A549 (cell line): ENCODE data around the gene PSG5. TPM values are rescaled to one million over a fixed set of nuclear protein-coding genes. Genes with fewer than 3 reads are reported as not detected.
"Not testable (repeated sequence)": the region's sequence is repeated elsewhere in the genome, so short reads cannot be mapped to it uniquely, and the experiment has no call there.

Experiments used
- ATAC-seq, 2 experiments: fragments of 200-7000 bp in 1 of 2; fragments of >200 bp in 1 of 2; cut with Nextera tagmentation in 1 of 2; cut with Tn5 transposase in 1 of 2; 3 replicates each; pipeline versions ENCODE4 v1.8.0 to v1.9.1; 2018 to 2020; ENCODE audit warnings: mild to moderate bottlenecking in 1 of 2, moderate library complexity in 1 of 2
- CTCF ChIA-PET: fragments of 300-600 bp; sonication (Branson Sonifier 250); formaldehyde crosslinking; extraction: SDS; loops from one replicate; lab custom pipeline; 2021; ENCODE audit warnings: antibody characterized with exemption, inconsistent platforms; lab: Yijun Ruan, JAX
- POLR2A ChIA-PET: fragments of 350-600 bp; formaldehyde crosslinking; extraction: SDS; loops from one replicate; lab custom pipeline; 2021; ENCODE audit warnings: antibody characterized with exemption, inconsistent platforms; lab: Yijun Ruan, JAX
- DNase-seq, 2 experiments: peaks; one replicate each; pipeline versions ENCODE4 v3.0.0 to v3.0.0-alpha.2; 2011 to 2016; ENCODE audit warnings: low read depth in 1 of 2, low spot score in 1 of 2
- FAIRE-seq: peaks from 2 replicates; lab custom pipeline; 2011; peaks lifted over from hg19 to GRCh38; lab: Jason Lieb, UNC
- H3K27ac ChIP-seq, 2 experiments: fragments of >200 bp; sonication (Bioruptor Twin); formaldehyde crosslinking; 3 replicates each; pipeline ENCODE4 v1.5.1; 2016 to 2017
- H3K4me1 ChIP-seq: fragments of >200 bp; sonication (Bioruptor Twin); formaldehyde crosslinking; 3 replicates; pipeline ENCODE4 v1.6.1; 2016
- H3K4me2 ChIP-seq: fragments of >200 bp; sonication (Bioruptor Twin); formaldehyde crosslinking; 3 replicates; pipeline ENCODE4 v1.6.1; 2016
- H3K4me3 ChIP-seq: fragments of >200 bp; sonication (Bioruptor Twin); formaldehyde crosslinking; 3 replicates; pipeline ENCODE4 v1.5.1; 2016
- H3K9me3 ChIP-seq: fragments of >200 bp; sonication (Bioruptor Twin); formaldehyde crosslinking; 3 replicates; pipeline ENCODE4 v1.6.1; 2016
- CEBPB ChIP-seq, 2 experiments: fragments of >200 bp in 1 of 2; sonication (Bioruptor Twin) in 1 of 2; formaldehyde crosslinking in 1 of 2; IDR thresholded peaks; 2 replicates each; pipeline ENCODE4 v1.6.1; 2012 to 2016
- CHD2 ChIP-seq: fragments of 150-350 bp; IDR thresholded peaks from 2 replicates; pipeline ENCODE4 v1.6.1; 2014; ENCODE audit warnings: low read length; ENCODE audit not compliant: partially characterized antibody
- EHMT2 ChIP-seq: fragments of 200-600 bp; sonication (generic); IDR thresholded peaks from 2 replicates; pipeline ENCODE4 v1.6.1; 2016; ENCODE audit warnings: antibody characterized with exemption, low read depth, mild to moderate bottlenecking, moderate library complexity
- FOSL2 ChIP-seq, 2 experiments: fragments of 450-650 bp in 1 of 2; fragments of >200 bp in 1 of 2; sonication (Bioruptor Twin) in 1 of 2; formaldehyde crosslinking; IDR thresholded peaks; 2 replicates each; pipeline versions ENCODE4 v1.5.0 to v1.6.1; 2016 to 2020; ENCODE audit warnings: mild to moderate bottlenecking in 1 of 2, moderate library complexity in 1 of 2
- GATA3 ChIP-seq: IDR thresholded peaks from 2 replicates; pipeline ENCODE4 v1.6.1; 2012; ENCODE audit warnings: borderline replicate concordance
- HOXA7 ChIP-seq: fragments of 250-450 bp; sonication (Bioruptor Pico); IDR thresholded peaks from 2 replicates; pipeline ENCODE4 v1.5.0; 2020; ENCODE audit warnings: mild to moderate bottlenecking, moderate library complexity
- HOXB13 ChIP-seq: fragments of 250-450 bp; sonication (Bioruptor Pico); IDR thresholded peaks from 2 replicates; pipeline ENCODE4 v1.5.0; 2020; ENCODE audit warnings: low read depth, mild to moderate bottlenecking, moderate library complexity
- JUNB ChIP-seq: fragments of >200 bp; sonication (Bioruptor Twin); formaldehyde crosslinking; IDR thresholded peaks from 2 replicates; pipeline ENCODE4 v1.6.1; 2016
- KDM1A ChIP-seq: fragments of 200-600 bp; sonication (generic); IDR thresholded peaks from 2 replicates; pipeline ENCODE4 v1.6.1; 2016; ENCODE audit warnings: low read depth, mild to moderate bottlenecking
- MAFK ChIP-seq: fragments of 450-650 bp; IDR thresholded peaks from 2 replicates; pipeline ENCODE4 v1.6.1; 2014; ENCODE audit not compliant: partially characterized antibody
- MAX ChIP-seq: IDR thresholded peaks from 2 replicates; pipeline ENCODE4 v1.6.1; 2012
- NR3C1 ChIP-seq: fragments of >200 bp; sonication (Bioruptor Twin); formaldehyde crosslinking; IDR thresholded peaks from 3 replicates; pipeline ENCODE4 v1.6.1; 2017
- PHF8 ChIP-seq: fragments of 200-600 bp; sonication (generic); IDR thresholded peaks from 2 replicates; pipeline ENCODE4 v1.6.1; 2016; ENCODE audit warnings: low read depth, mild to moderate bottlenecking, antibody characterized with exemption, moderate library complexity, borderline replicate concordance
- RAD21 ChIP-seq, 2 experiments: fragments of >200 bp in 1 of 2; sonication (Bioruptor Twin) in 1 of 2; formaldehyde crosslinking in 1 of 2; IDR thresholded peaks in 1 of 2; conservative IDR thresholded peaks in 1 of 2; 2 replicates in 1 of 2; 3 replicates in 1 of 2; pipeline ENCODE4 v1.6.1; 2012 to 2018; ENCODE audit warnings: inconsistent platforms in 1 of 2
- RARB ChIP-seq: fragments of 250-450 bp; sonication (Bioruptor Pico); IDR thresholded peaks from 2 replicates; pipeline ENCODE4 v1.8.0; 2021; ENCODE audit warnings: mild to moderate bottlenecking, moderate library complexity
- RNF2 ChIP-seq: fragments of 200-600 bp; sonication (generic); IDR thresholded peaks from 2 replicates; pipeline ENCODE4 v1.6.1; 2016; ENCODE audit warnings: low read depth, mild to moderate bottlenecking, antibody characterized with exemption, moderate library complexity, borderline replicate concordance
- SMC3 ChIP-seq: fragments of >200 bp; sonication (Bioruptor Twin); formaldehyde crosslinking; IDR thresholded peaks from 3 replicates; pipeline ENCODE4 v1.6.1; 2018; ENCODE audit warnings: inconsistent platforms
- TP53 ChIP-seq: fragments of 250-450 bp; sonication (Bioruptor Pico); IDR thresholded peaks from 2 replicates; pipeline ENCODE4 v1.5.0; 2021; ENCODE audit warnings: mild to moderate bottlenecking, moderate library complexity
- ZSCAN20 ChIP-seq: fragments of 250-450 bp; sonication (Bioruptor Pico); IDR thresholded peaks from 2 replicates; pipeline ENCODE4 v1.8.0; 2022; ENCODE audit warnings: mild to moderate bottlenecking, moderate library complexity
- WGBS: methylation state at CpG from one replicate; pipeline ENCODE4 v1.1.6; 2017; ENCODE audit errors: missing lambda C conversion rate; 5-methylcytosine and 5-hydroxymethylcytosine counted together
- polyA minus RNA-seq: library from RNA; depleted of rRNA, polyadenylated mRNA; stranded (reverse); fragments of >200 nt; gene quantifications from 2 replicates; pipeline ENCODE4 v1.2.3, GENCODE V29; 2011; rRNA and poly(A)+ RNA removed
- polyA plus RNA-seq, 4 experiments: library from polyadenylated mRNA; depleted of rRNA in 3 of 4; stranded (reverse); fragments of >200 nt; fragmentation: RNase III in 1 of 4; extraction: RNeasy Plus Mini Kit Qiagen cat#74134 plus additional on column Dnase treatment in 1 of 4; gene quantifications; 2 replicates in 3 of 4; 3 replicates in 1 of 4; pipeline ENCODE4 v1.2.3, GENCODE V29; 2011 to 2017
- TF ChIP-seq, protein P1 (sequence below): fragments of >200 bp; sonication (Bioruptor Twin); formaldehyde crosslinking; IDR thresholded peaks from 3 replicates; pipeline ENCODE4 v1.5.1; 2016

PSG5 gene
- 0.26 and 0.29 TPM in 2 replicates for polyA plus RNA-seq (2011; rRNA removed)
- polyA plus RNA-seq (2012; cell fraction: cytosol; rRNA removed) = 0.25 TPM in 2 replicates
- 0.28 and 0.29 TPM in 2 replicates for polyA plus RNA-seq (2012; cell fraction: nucleus; rRNA removed)
- polyA plus RNA-seq (2017; fragmentation: RNase III; extraction: RNeasy Plus Mini Kit Qiagen cat#74134 plus additional on column Dnase treatment) = 0.35 to 0.39 TPM (median 0.36 TPM) in 3 replicates
- polyA minus RNA-seq = 0.17 and 0.49 TPM in 2 replicates

DNA sequence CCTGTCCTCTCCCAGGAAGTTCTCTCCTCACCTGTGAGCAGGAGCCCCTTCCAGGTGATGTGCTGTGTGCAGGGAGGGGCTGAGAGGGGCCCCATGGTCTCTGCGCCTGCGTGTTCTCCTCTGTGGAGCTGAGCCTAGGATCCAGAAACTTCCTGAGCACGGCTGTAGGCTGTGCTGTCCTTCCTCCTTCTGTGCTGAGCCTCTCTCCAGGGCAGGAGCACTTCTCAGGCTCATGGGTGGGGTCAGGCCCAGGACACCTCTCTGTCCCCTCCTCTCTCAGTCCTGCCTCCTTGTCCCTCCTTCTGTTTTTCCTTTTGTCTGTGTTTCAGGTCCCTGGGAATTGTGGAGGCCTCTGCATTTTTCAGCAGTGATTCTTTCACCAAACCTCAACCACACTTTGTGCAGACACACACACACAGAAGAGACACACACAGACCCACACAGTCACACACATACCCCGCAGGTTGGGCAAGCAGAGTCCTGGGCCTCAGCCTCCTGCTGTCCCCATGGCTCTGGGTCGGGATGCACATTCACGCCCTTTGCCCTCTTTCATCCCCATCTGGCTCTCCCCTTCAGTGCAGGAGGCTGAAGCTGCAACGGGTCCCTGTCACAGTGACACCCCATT is at the start of gene PSG5:
PSG5 (minus strand) TSS at position 226 of the 625 bp plus-strand sequence; CDS start at position 95, 131 bp downstream.
- Histone ChIP-seq H3K4me1 (peaks cover 27% of the 10 kb centered on the region), H3K27ac (peak within 1 kb of the TSS; percentile 40 to 75; a peak in 3 of 6 replicates)
- CTCF ChIA-PET = interaction anchor here (0.5 to 1.8 kb wide), 2 partner anchors 83 to 493 kb away, joined by 3 to 6 read pairs; no protein-coding TSS in a partner anchor
- H3K4me2 ChIP-seq, ATAC-seq, H3K9me3 ChIP-seq, FAIRE-seq, H3K4me3 ChIP-seq, DNase-seq, POLR2A ChIA-PET: not testable (repeated sequence)
- WGBS = 89% methylated on average over 6 of the region's 7 CpGs

DNA sequence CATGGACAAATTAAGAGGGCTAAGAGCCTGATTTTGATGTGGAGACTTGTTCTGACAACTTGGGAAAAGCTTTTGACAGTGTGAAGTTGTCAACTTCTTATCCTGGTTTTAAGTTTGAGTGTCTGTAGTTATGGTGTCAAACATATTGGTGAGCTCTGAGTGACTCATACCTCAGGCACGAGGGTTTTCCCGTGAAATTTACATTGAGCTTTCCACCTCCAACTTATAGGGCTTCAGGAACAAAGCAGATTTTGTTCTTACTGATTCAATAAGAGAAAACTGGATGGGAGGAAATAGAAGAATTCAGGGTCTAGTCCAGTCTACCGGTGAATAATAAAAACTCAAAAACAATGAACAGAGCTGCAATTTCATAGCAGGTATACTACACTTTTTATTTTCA is 49.4 kb upstream of the PSG5 start:
- ATAC-seq, H3K4me1 ChIP-seq, FAIRE-seq, H3K4me2 ChIP-seq, POLR2A ChIA-PET, CTCF ChIA-PET, DNase-seq, H3K9me3 ChIP-seq, H3K27ac ChIP-seq, H3K4me3 ChIP-seq: not testable (repeated sequence)
- WGBS = 29% methylated on average over 3 of the region's 3 CpGs

GRCh38 chr19:43229315-43229714 is 43.0 kb upstream of the PSG5 start:
- FAIRE-seq = no peak
- 28% methylated on average over 2 of the region's 2 CpGs for WGBS
- no peak overlapping the region for H3K27ac ChIP-seq
- TF ChIP-seq RAD21 (conservative IDR thresholded peaks at IDR 0.05 in 1 of 2, IDR thresholded peaks at IDR 0.05 in 1 of 2) = peak; percentile 22 to 65; a peak in 3 of 5 replicates
- no peak for TF ChIP-seq ZSCAN20 (CRISPR knock-in tag)
- peak in 1 of 2 experiments; percentile 44 for DNase-seq
- no peak overlapping the region for H3K4me2 ChIP-seq
- no peak overlapping the region for H3K4me3 ChIP-seq
- no peaks in the 10 kb centered on the region for H3K4me1 ChIP-seq
- CTCF ChIA-PET = no interaction called here
- peaks cover 18% of the 10 kb centered on the region for H3K9me3 ChIP-seq
- no peak for ATAC-seq
- POLR2A ChIA-PET = no interaction called here

- POLR2A ChIA-PET, H3K27ac ChIP-seq, H3K4me1 ChIP-seq, FAIRE-seq, H3K4me3 ChIP-seq, ATAC-seq, H3K4me2 ChIP-seq: not testable (repeated sequence)
- WGBS = 38% methylated on average over 2 of the region's 2 CpGs
- H3K9me3 ChIP-seq = peaks cover 18% of the 10 kb centered on the region
- peak in 1 of 2 experiments; percentile 21 for DNase-seq
- CTCF ChIA-PET = interaction anchor here (0.9 kb wide), 1 partner anchor 218 kb away, joined by 3 read pairs; no protein-coding TSS in a partner anchor
Measured at GRCh38 chr19:43228730-43229129, 42.4 kb upstream of the PSG5 start.

GRCh38 chr19:43226986-43227385 is 40.6 kb upstream of the PSG5 start:
- ATAC-seq, CTCF ChIA-PET, FAIRE-seq, H3K4me3 ChIP-seq, H3K4me1 ChIP-seq, H3K27ac ChIP-seq, POLR2A ChIA-PET, DNase-seq, H3K4me2 ChIP-seq: not testable (repeated sequence)
- 5% methylated on average over 1 of the region's 1 CpG for WGBS
- peaks cover 18% of the 10 kb centered on the region for H3K9me3 ChIP-seq

GRCh38 chr19:43224855-43225253 is 38.5 kb upstream of the PSG5 start:
- no peak for DNase-seq
- 73% methylated on average over 2 of the region's 2 CpGs for WGBS
- H3K4me3 ChIP-seq = no peak overlapping the region
- H3K9me3 ChIP-seq = peaks cover 18% of the 10 kb centered on the region
- CTCF ChIA-PET = no interaction called here
- FAIRE-seq = no peak
- no peak for ATAC-seq
- no peak for TF ChIP-seq MAFK
- TF ChIP-seq FOSL2 (IDR thresholded peaks at IDR 0.05) = no peak
- TF ChIP-seq FOSL2 (CRISPR knock-in tag; IDR thresholded peaks at IDR 0.05) = no peak
- no peak for TF ChIP-seq HOXB13
- TF ChIP-seq KDM1A = no peak
- no peak for TF ChIP-seq TP53
- no peak for TF ChIP-seq RARB
- TF ChIP-seq CEBPB (IDR thresholded peaks at IDR 0.05) = no peak
- no peak for TF ChIP-seq JUNB
- TF ChIP-seq CHD2 = no peak
- no peak for TF ChIP-seq EHMT2
- no peak for TF ChIP-seq NR3C1
- no peak for TF ChIP-seq SMC3
- TF ChIP-seq GATA3 = no peak
- no peak for TF ChIP-seq HOXA7 (CRISPR knock-in tag)
- TF ChIP-seq RNF2 = no peak
- TF ChIP-seq, protein P1, sequence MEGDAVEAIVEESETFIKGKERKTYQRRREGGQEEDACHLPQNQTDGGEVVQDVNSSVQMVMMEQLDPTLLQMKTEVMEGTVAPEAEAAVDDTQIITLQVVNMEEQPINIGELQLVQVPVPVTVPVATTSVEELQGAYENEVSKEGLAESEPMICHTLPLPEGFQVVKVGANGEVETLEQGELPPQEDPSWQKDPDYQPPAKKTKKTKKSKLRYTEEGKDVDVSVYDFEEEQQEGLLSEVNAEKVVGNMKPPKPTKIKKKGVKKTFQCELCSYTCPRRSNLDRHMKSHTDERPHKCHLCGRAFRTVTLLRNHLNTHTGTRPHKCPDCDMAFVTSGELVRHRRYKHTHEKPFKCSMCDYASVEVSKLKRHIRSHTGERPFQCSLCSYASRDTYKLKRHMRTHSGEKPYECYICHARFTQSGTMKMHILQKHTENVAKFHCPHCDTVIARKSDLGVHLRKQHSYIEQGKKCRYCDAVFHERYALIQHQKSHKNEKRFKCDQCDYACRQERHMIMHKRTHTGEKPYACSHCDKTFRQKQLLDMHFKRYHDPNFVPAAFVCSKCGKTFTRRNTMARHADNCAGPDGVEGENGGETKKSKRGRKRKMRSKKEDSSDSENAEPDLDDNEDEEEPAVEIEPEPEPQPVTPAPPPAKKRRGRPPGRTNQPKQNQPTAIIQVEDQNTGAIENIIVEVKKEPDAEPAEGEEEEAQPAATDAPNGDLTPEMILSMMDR = no peak
- no peak for TF ChIP-seq PHF8
- no peak for TF ChIP-seq MAX
- H3K27ac ChIP-seq = no peak overlapping the region
- no peak overlapping the region for H3K4me2 ChIP-seq
- H3K4me1 ChIP-seq = no peaks in the 10 kb centered on the region
- POLR2A ChIA-PET = no interaction called here
